ENCODE data around the gene VSTM2L. TPM values are rescaled to one million over a fixed set of nuclear protein-coding genes. Genes with fewer than 3 reads are reported as not detected.

The VSTM2L gene
- total and polyA plus RNA-seq, 7 donors, result 0.05 to 2.8 (median 0.84) TPM

DNA sequence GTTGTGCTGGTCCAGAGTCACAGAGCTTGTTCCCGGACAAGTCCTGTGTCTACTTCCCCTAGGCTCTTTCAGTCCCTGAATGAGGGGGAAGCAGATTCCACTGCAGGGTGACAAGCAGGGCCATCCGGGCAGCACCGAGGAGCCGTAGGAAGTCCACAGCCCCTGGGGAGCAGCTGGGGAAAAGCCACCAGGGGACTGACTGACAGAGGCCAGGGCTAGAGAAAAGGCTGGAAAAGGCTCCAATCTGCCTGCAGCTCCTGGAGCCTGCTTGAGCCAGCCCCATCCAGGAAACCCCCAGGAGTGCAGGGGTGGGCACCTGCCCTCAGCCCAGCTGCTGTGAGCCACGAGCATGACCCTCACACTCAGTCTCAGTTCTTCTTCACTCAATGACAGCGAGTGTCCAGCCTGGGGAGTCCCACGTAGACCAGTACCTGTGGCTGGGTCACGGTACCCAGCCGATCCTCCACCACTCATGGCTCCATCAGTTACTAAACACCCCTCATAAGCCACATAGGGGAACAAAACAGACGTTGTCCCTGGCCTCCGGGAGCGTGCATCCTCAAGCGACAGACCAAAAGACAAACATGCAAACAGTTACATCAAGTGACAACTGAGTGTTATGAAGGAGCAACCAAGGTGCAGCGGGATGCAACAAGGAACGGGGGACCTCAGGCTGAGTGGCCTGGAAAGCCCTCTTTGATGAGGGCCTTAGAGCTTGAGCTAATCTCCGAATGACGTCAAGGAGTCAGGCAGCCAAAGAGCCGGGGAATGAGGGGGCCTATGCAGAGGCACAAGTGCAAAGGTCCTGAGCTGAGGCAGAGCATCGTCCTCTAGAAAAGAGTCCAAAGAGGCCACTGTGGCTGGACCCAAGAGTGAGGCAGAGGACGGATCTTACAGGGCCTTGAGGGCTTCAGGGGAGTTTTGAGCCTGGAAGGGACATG is 24.8 kb upstream of the VSTM2L start:
- H3K36me3 ChIP-seq (ENCODE audit: insufficient read depth in 1 of 2, low read depth in 1 of 2), result peaks cover 0 to 12% of the 10 kb centered on the region in 2 donors
- DNase-seq (peak in 1 of 2 donors; percentile 13), ATAC-seq (no peak)
- H3K27me3 ChIP-seq (ENCODE audit: insufficient read depth in 3 of 3, low read length in 2 of 3), result peaks cover 0 to 5% (median 2%) of the 10 kb centered on the region in 3 donors
- TF ChIP-seq, protein P1, sequence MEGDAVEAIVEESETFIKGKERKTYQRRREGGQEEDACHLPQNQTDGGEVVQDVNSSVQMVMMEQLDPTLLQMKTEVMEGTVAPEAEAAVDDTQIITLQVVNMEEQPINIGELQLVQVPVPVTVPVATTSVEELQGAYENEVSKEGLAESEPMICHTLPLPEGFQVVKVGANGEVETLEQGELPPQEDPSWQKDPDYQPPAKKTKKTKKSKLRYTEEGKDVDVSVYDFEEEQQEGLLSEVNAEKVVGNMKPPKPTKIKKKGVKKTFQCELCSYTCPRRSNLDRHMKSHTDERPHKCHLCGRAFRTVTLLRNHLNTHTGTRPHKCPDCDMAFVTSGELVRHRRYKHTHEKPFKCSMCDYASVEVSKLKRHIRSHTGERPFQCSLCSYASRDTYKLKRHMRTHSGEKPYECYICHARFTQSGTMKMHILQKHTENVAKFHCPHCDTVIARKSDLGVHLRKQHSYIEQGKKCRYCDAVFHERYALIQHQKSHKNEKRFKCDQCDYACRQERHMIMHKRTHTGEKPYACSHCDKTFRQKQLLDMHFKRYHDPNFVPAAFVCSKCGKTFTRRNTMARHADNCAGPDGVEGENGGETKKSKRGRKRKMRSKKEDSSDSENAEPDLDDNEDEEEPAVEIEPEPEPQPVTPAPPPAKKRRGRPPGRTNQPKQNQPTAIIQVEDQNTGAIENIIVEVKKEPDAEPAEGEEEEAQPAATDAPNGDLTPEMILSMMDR (IDR thresholded peaks at IDR 0.05), result no peak
- peaks cover 8% of the 10 kb centered on the region for H3K4me1 ChIP-seq
- intact Hi-C loops (cut with DNase I), result no loop called here
- 54 to 59% (median 55%) methylated on average over 20 of the region's 20 CpGs for WGBS, 3 donors
- H3K27ac ChIP-seq, result no peak overlapping the region
- no peaks in the 10 kb centered on the region for H3K9me3 ChIP-seq
- no peak overlapping the region for H3K4me3 ChIP-seq

DNA sequence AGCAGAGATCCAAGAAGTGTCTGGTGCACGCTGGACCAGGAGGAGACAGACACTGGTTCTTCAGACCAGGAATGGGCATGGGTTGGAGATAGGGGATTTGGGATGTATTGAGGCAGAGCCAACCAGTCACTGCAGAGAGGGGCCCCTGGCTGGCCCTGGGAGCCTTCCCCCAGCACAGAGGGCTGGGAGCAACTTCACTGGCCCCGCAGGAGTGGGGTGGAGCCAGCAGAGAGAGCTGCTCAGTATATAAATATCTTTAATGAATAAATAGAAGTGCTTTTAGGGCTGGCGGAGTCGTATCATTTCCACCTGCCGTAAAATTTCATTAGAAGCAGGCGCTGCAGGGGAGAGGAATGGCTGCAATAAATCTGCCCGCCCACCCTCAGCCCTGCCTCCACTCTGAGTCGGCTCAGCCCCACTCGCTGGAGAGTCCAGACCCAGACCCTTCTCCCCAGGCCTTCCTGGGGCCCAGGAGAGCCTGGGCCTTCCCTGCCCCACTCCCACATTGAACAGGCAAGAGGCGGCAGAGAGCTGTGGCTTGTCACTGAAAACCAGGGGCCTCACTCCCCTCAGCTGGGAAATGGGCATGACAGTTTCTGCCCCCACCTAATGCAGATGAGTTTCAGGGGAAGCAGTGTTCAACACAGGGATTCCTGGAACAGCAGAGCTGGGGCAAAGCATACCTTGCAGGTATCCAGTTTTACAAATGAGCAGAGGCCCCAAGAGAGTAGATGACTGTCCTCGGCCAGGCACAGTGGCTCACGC is 23.9 kb upstream of the VSTM2L start:
- peaks cover 0 to 3% of the 10 kb centered on the region in 2 donors for H3K36me3 ChIP-seq (ENCODE audit: insufficient read depth in 1 of 2, low read depth in 1 of 2)
- no peak overlapping the region for H3K4me3 ChIP-seq
- H3K9me3 ChIP-seq, result no peaks in the 10 kb centered on the region
- peaks cover 0 to 12% (median 5%) of the 10 kb centered on the region in 3 donors for H3K27me3 ChIP-seq (ENCODE audit: insufficient read depth in 3 of 3, low read length in 2 of 3)
- peaks cover 8% of the 10 kb centered on the region for H3K4me1 ChIP-seq
- H3K27ac ChIP-seq, result no peak overlapping the region
- TF ChIP-seq, protein P1 (IDR thresholded peaks at IDR 0.05), result no peak
- DNase-seq (peak in 1 of 2 donors; percentile 28), ATAC-seq (no peak)
- intact Hi-C loops (cut with DNase I), result no loop called here
- WGBS, 3 donors, result 52 to 69% (median 59%) methylated on average over 12 of the region's 12 CpGs

DNA sequence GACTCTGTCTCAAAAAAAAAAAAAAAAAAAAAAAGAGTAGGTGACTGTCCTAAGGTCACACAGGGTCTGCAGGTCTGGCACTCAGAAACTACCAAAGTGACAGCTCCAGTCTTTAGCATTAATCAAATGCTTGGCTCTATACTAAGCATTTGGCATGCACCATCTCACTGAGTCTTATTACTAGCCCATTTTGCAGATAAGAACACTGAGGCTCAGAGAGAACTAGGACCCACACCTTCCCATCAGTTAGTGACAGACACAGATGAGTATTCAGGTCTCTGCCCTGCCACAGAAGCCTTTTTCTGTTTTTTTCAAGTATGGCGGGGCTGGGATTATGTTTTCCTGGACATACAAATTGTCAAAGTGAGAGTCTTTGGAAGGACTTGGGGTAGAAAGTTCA is 23.1 kb upstream of the VSTM2L start:
- no peak for DNase-seq
- intact Hi-C loops (cut with DNase I), result no loop called here
- no peak overlapping the region for H3K27ac ChIP-seq

DNA sequence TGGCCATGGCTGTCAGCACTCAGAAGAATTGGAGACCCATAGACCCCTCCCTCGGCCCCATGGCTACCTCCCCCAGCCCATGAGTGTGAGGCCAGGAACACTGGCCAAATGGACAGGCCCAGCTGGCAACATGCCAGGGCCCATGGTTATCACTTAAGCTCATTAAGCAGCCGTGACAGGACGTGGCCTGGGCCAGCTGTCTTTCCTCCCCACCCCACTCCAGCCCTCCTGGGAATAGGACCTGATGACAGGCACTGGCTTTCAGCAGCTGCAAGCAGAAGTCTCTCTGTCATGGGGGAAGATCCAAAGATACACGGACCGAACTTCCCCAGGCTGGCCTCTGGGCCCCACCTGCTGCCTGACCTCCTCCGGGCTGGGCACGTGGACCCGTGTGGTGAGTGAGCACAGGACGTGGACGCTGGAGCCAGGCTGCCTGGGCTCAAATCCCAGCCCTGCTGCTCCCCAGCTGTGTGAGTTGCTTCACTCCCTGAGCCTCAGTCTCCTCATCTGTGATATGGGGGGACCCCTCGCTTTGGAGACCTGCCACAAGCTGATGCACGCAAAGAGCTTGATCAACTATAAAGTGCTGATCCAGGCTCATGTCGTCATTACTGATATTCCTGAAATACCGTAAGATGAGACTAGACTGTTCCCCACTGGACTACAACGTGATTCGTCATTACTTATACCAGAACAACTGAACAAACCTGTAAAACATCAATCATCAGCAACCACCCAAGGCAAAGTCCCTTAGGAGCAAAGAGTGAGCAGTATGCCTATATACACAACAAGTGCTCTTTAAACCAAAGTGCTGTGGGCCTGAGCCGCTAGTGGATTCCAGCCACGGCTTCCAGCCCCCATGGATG is 22.0 kb upstream of the VSTM2L start:
- Histone ChIP-seq H3K4me1 (peaks cover 8% of the 10 kb centered on the region), H3K36me3 (ENCODE audit: insufficient read depth in 1 of 2, low read depth in 1 of 2) (no peaks in the 10 kb centered on the region), H3K27me3 (ENCODE audit: insufficient read depth in 3 of 3, low read length in 2 of 3) (peaks cover 0 to 24% (median 5%) of the 10 kb centered on the region in 3 donors), H3K27ac (no peak overlapping the region), H3K4me3 (no peak overlapping the region), H3K9me3 (no peaks in the 10 kb centered on the region)
- ATAC-seq (peak; percentile 79 to 87 (median 83)), DNase-seq (peak; percentile 50 to 76)
- intact Hi-C loops (cut with DNase I), result no loop called here
- TF ChIP-seq, protein P1 (IDR thresholded peaks at IDR 0.05), result no peak
- 12 to 22% (median 16%) methylated on average over 18 of the region's 18 CpGs for WGBS, 3 donors

More for the DNA sequence above, 23.1 kb upstream of the VSTM2L start:
- ATAC-seq, result no peak
- H3K4me3 ChIP-seq, result no peak overlapping the region
- H3K4me1 ChIP-seq, result peaks cover 8% of the 10 kb centered on the region
- TF ChIP-seq, protein P1 (IDR thresholded peaks at IDR 0.05), result no peak
- 92 to 100% (median 94%) methylated on average over 1 of the region's 1 CpG for WGBS, 3 donors
- peaks cover 0 to 17% (median 5%) of the 10 kb centered on the region in 3 donors for H3K27me3 ChIP-seq (ENCODE audit: insufficient read depth in 3 of 3, low read length in 2 of 3)
- no peaks in the 10 kb centered on the region for H3K9me3 ChIP-seq
- H3K36me3 ChIP-seq (ENCODE audit: insufficient read depth in 1 of 2, low read depth in 1 of 2), result no peaks in the 10 kb centered on the region
